Measurements from ENCODE around the gene GAPVD1. TPM values are rescaled to one million over a fixed set of nuclear protein-coding genes. Genes with fewer than 3 reads are reported as not detected.
"Not testable (repeated sequence)": the region's sequence is repeated elsewhere in the genome, so short reads cannot be mapped to it uniquely, and the experiment has no call there.

Gene GAPVD1
- total RNA-seq, 1 donor from 2014 or later = 66.8 TPM

- DNase-seq (ENCODE audit: low spot score) = no peak
These were observed 105.0 kb downstream of the GAPVD1 start for GRCh38 chr9:125366676-125367075.

- DNase-seq (ENCODE audit: low spot score) = no peak
These were observed 109.2 kb downstream of the GAPVD1 start for GRCh38 chr9:125370786-125371185.

- DNase-seq (ENCODE audit: low spot score) = peak; percentile 41
These were observed 111.0 kb downstream of the GAPVD1 start for GRCh38 chr9:125372441-125373226.

GRCh38 chr9:125374443-125375309 lies 113.0 kb downstream of the GAPVD1 start:
- DNase-seq (ENCODE audit: low spot score) = peak; percentile 90

GRCh38 chr9:125375820-125376219 lies 114.2 kb downstream of the GAPVD1 start:
- peak; percentile 39 for DNase-seq (ENCODE audit: low spot score)

GRCh38 chr9:125376261-125377226 lies 114.9 kb downstream of the GAPVD1 start:
- DNase-seq (ENCODE audit: low spot score) = peak; percentile 68

- DNase-seq (ENCODE audit: low spot score) = peak; percentile 39
These were observed 116.1 kb downstream of the GAPVD1 start for GRCh38 chr9:125377584-125378250.

GRCh38 chr9:125378778-125379177 lies 117.2 kb downstream of the GAPVD1 start:
- peak; percentile 33 for DNase-seq (ENCODE audit: low spot score)

GRCh38 chr9:125379208-125379607 lies 117.6 kb downstream of the GAPVD1 start:
- no peak for DNase-seq (ENCODE audit: low spot score)

GRCh38 chr9:125380406-125380805 lies 118.8 kb downstream of the GAPVD1 start:
- no peak for DNase-seq (ENCODE audit: low spot score)

- DNase-seq (ENCODE audit: low spot score) = no peak
These were observed 126.4 kb downstream of the GAPVD1 start for GRCh38 chr9:125387861-125388524.

- no peak for DNase-seq (ENCODE audit: low spot score)
These were observed 127.4 kb downstream of the GAPVD1 start for GRCh38 chr9:125388978-125389377.

GRCh38 chr9:125391704-125392103 lies 130.1 kb downstream of the GAPVD1 start:
- DNase-seq (ENCODE audit: low spot score) = no peak

GRCh38 chr9:125393426-125393825 lies 131.8 kb downstream of the GAPVD1 start:
- no peak for DNase-seq (ENCODE audit: low spot score)

- DNase-seq (ENCODE audit: low spot score) = no peak
These were observed 135.2 kb downstream of the GAPVD1 start for GRCh38 chr9:125396799-125397198.

- no peak for DNase-seq (ENCODE audit: low spot score)
These were observed 136.1 kb downstream of the GAPVD1 start for GRCh38 chr9:125397736-125398135.

GRCh38 chr9:125398243-125398642 lies 136.6 kb downstream of the GAPVD1 start:
- no peak for DNase-seq (ENCODE audit: low spot score)

GRCh38 chr9:125399165-125399564 lies 137.5 kb downstream of the GAPVD1 start:
- no peak for DNase-seq (ENCODE audit: low spot score)

GRCh38 chr9:125399666-125400065 lies 138.0 kb downstream of the GAPVD1 start:
- no peak for DNase-seq (ENCODE audit: low spot score)

- not testable (repeated sequence) for DNase-seq (ENCODE audit: low spot score)
These were observed 138.6 kb downstream of the GAPVD1 start for GRCh38 chr9:125400232-125400631.

Data from mesenteric fat pad (tissue), 1 donor.